Measurements from ENCODE around the gene IGHMBP2.
A peak's percentile ranks its signal among the peaks of the same experiment; 100 is the strongest.

The IGHMBP2 gene

DNA sequence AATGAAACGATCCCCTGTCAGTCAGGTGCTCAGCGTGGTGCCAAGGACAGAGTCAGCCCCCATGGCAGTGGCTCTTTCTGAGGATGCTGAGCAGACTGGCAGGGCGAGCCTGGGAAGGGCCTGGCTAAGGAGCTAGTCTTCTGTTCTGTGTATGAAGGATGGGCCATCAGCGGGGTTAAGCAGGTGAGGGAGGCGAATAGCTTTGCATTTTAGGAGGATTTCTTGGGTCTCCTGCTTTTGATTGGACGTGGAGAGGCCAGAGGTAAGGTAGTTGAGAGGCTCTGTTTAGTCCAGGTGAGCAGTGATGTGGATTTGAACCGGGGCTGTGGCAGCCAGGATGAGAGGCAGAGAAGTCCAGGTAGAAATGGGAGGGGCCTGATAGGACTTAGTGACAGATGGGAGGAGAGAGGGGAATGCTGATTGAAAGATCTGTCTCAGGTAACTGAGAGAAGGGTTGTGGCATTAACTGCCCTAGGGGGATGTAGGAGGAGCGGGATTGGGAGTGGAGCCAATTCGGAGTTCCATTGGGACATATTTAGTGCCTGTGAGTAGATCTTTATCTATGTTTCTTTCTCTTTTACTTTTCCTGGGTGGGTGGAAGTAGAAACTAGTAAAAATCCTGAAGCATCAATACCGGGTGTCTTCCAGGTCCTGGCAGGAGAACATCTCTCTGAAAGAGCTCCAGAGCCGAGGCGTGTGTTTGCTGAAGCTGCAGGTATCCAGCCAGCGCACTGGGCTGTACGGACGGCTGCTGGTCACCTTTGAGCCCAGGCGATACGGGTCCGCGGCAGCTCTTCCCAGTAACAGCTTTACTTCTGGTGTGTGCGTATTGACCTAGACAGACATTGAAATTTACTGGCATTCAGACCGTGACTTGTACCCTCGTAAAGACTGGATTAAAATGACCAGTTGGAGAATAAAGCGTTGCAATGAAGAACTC lies 2.0 kb downstream of the IGHMBP2 start:
- peaks cover 7 to 33% (median 31%) of the 10 kb centered on the region in 5 donors for H3K4me1 ChIP-seq (ENCODE audit: control insufficient read depth in 5 of 5, insufficient read depth in 5 of 5, low read length in 5 of 5)

DNA sequence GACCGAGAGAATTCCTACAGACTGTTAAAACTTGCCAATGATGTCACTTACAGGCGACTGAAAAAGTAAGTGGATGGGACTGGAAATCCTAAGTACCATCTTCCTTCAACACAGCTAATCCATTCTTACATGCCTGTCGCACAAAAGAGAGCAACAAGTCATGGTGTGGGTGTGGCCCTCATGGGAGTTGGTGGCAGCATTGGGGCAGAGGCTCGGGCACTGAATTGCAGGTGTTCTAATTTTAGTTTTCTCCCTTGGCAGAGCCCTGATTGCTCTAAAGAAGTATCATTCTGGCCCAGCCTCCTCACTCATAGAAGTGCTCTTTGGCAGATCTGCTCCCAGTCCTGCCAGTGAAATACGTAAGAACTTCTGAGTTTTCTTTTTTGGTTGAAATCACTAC lies 4.6 kb downstream of the IGHMBP2 start:
- Histone ChIP-seq H3K36me3 (ENCODE audit: control insufficient read depth in 5 of 5, insufficient read depth in 5 of 5, low read length in 5 of 5) (peaks cover 0 to 56% (median 43%) of the 10 kb centered on the region in 5 donors), H3K4me3 (ENCODE audit: low read depth in 1 of 5, low read length in 5 of 5) (no peak overlapping the region), H3K27me3 (ENCODE audit: control insufficient read depth in 5 of 5, insufficient read depth in 4 of 5, low read length in 5 of 5) (no peaks in the 10 kb centered on the region), H3K9me3 (ENCODE audit: control insufficient read depth in 5 of 5, low read length in 5 of 5) (no peaks in the 10 kb centered on the region), H3K9ac (ENCODE audit: low read length in 5 of 5) (no peak overlapping the region), H3K4me1 (ENCODE audit: control insufficient read depth in 5 of 5, insufficient read depth in 5 of 5, low read length in 5 of 5) (peaks cover 2 to 22% (median 21%) of the 10 kb centered on the region in 5 donors), H3K27ac (ENCODE audit: low read depth, low read length) (no peak overlapping the region)

More for the DNA sequence above, 2.0 kb downstream of the IGHMBP2 start:
- Histone ChIP-seq H3K9me3 (ENCODE audit: control insufficient read depth in 5 of 5, low read length in 5 of 5) (no peaks in the 10 kb centered on the region), H3K9ac (ENCODE audit: low read length in 5 of 5) (peak overlapping the region in 3 of 5 donors; percentile 29 to 50 (median 35)), H3K4me3 (ENCODE audit: low read depth in 1 of 5, low read length in 5 of 5) (peak overlapping the region in 4 of 5 donors; percentile 32 to 100 (median 74)), H3K27me3 (ENCODE audit: control insufficient read depth in 5 of 5, insufficient read depth in 4 of 5, low read length in 5 of 5) (no peaks in the 10 kb centered on the region), H3K27ac (ENCODE audit: low read depth, low read length) (no peak overlapping the region), H3K36me3 (ENCODE audit: control insufficient read depth in 5 of 5, insufficient read depth in 5 of 5, low read length in 5 of 5) (peaks cover 0 to 38% (median 26%) of the 10 kb centered on the region in 5 donors)

DNA sequence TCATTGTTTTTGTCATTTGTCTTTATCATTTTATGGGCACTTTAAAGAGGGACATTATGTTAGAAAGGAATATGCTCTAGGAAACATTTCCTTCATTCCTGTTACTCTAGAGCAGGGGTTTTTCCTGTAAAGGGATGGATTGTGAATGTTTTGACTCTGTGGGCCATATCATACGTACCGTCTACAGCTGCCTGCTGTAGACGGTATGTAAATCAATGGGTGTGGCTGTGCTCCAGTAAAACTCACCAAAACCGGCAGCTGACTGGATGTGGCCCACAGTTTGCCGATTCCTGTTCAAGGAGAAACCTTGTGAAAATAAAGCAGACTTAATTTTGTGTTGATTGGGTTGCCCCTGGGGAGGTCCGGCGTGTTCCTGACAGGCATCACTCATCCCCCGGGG lies 7.3 kb downstream of the IGHMBP2 start:
- Histone ChIP-seq H3K27me3 (ENCODE audit: control insufficient read depth in 5 of 5, insufficient read depth in 4 of 5, low read length in 5 of 5) (no peaks in the 10 kb centered on the region), H3K4me3 (ENCODE audit: low read depth in 1 of 5, low read length in 5 of 5) (no peak overlapping the region), H3K9ac (ENCODE audit: low read length in 5 of 5) (no peak overlapping the region), H3K27ac (ENCODE audit: low read depth, low read length) (no peak overlapping the region), H3K9me3 (ENCODE audit: control insufficient read depth in 5 of 5, low read length in 5 of 5) (no peaks in the 10 kb centered on the region), H3K36me3 (ENCODE audit: control insufficient read depth in 5 of 5, insufficient read depth in 5 of 5, low read length in 5 of 5) (peaks cover 0 to 83% (median 69%) of the 10 kb centered on the region in 5 donors), H3K4me1 (ENCODE audit: control insufficient read depth in 5 of 5, insufficient read depth in 5 of 5, low read length in 5 of 5) (peaks cover 0 to under 1% (median 0%) of the 10 kb centered on the region in 5 donors)

DNA sequence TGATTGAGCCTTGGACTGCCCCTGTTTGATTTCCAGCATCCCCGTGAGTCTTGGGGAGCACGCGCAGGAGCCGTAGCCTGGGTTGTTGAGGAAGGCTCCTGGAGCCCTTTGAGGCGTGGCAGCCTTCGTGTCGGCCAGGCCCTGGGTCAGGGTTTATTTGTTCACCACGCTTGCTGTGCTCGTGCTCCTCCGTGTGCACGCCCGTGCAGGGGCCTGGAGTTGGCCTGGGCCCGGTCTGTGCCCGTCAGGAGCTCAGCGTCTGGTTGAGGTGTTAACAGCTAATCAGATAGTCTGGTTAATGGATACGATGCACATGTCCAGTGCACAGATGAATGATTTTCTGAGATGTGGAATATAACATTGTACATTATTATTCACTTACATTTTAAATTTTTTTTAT lies 8.0 kb downstream of the IGHMBP2 start:
- H3K9ac ChIP-seq (ENCODE audit: low read length in 5 of 5): no peak overlapping the region
- no peaks in the 10 kb centered on the region for H3K27me3 ChIP-seq (ENCODE audit: control insufficient read depth in 5 of 5, insufficient read depth in 4 of 5, low read length in 5 of 5)
- H3K36me3 ChIP-seq (ENCODE audit: control insufficient read depth in 5 of 5, insufficient read depth in 5 of 5, low read length in 5 of 5): peaks cover 0 to 90% (median 73%) of the 10 kb centered on the region in 5 donors
- no peak overlapping the region for H3K4me3 ChIP-seq (ENCODE audit: low read depth in 1 of 5, low read length in 5 of 5)
- no peak overlapping the region for H3K27ac ChIP-seq (ENCODE audit: low read depth, low read length)
- no peaks in the 10 kb centered on the region for H3K4me1 ChIP-seq (ENCODE audit: control insufficient read depth in 5 of 5, insufficient read depth in 5 of 5, low read length in 5 of 5)
- H3K9me3 ChIP-seq (ENCODE audit: control insufficient read depth in 5 of 5, low read length in 5 of 5): no peaks in the 10 kb centered on the region

DNA sequence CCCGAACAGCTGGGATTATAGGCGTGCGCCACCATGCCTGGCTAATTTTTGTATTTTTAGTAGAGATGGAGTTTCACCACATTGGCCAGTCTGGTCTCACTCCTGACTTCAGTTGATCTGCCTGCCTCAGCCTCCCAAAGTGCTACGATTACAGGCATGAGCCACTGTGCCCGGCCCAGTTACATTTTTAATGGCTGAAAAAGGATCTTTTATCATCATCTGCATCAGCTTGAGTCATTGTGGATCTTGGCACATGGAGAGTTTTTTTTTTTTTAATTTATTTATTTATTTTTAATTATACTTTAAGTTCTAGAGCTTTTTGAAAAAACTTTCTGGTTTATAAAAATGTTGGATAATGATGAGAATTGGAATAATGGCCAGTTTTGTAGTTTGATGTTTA lies 8.6 kb downstream of the IGHMBP2 start:
- no peak overlapping the region for H3K27ac ChIP-seq (ENCODE audit: low read depth, low read length)
- H3K36me3 ChIP-seq (ENCODE audit: control insufficient read depth in 5 of 5, insufficient read depth in 5 of 5, low read length in 5 of 5): peaks cover 0 to 90% (median 72%) of the 10 kb centered on the region in 5 donors
- no peak overlapping the region for H3K4me3 ChIP-seq (ENCODE audit: low read depth in 1 of 5, low read length in 5 of 5)
- H3K9ac ChIP-seq (ENCODE audit: low read length in 5 of 5): no peak overlapping the region
- no peaks in the 10 kb centered on the region for H3K9me3 ChIP-seq (ENCODE audit: control insufficient read depth in 5 of 5, low read length in 5 of 5)
- no peaks in the 10 kb centered on the region for H3K27me3 ChIP-seq (ENCODE audit: control insufficient read depth in 5 of 5, insufficient read depth in 4 of 5, low read length in 5 of 5)
- no peaks in the 10 kb centered on the region for H3K4me1 ChIP-seq (ENCODE audit: control insufficient read depth in 5 of 5, insufficient read depth in 5 of 5, low read length in 5 of 5)

DNA sequence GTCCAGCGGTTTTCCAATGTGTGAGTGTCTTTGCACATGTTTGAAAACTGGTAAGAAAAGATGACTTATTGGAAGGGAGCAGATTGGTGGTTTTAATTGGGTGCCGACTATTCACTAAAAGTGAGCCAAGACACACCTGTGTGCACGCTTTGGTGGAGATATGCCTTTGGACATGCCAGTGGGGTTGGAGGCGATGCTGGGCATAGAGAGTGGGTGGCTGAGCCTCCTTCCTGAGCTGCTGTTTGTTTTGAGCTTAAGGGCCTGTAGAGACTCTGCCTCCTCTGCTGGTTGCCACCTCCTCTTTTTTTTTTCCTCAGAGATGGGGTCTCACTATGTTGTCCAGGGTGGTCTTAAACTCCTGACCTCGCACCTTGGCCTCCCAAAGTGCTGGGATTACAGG lies 9.5 kb downstream of the IGHMBP2 start:
- H3K9ac ChIP-seq (ENCODE audit: low read length in 5 of 5): no peak overlapping the region
- H3K27me3 ChIP-seq (ENCODE audit: control insufficient read depth in 5 of 5, insufficient read depth in 4 of 5, low read length in 5 of 5): no peaks in the 10 kb centered on the region
- H3K4me3 ChIP-seq (ENCODE audit: low read depth in 1 of 5, low read length in 5 of 5): no peak overlapping the region
- peaks cover 4 to 89% (median 73%) of the 10 kb centered on the region in 5 donors for H3K36me3 ChIP-seq (ENCODE audit: control insufficient read depth in 5 of 5, insufficient read depth in 5 of 5, low read length in 5 of 5)
- no peaks in the 10 kb centered on the region for H3K4me1 ChIP-seq (ENCODE audit: control insufficient read depth in 5 of 5, insufficient read depth in 5 of 5, low read length in 5 of 5)
- no peak overlapping the region for H3K27ac ChIP-seq (ENCODE audit: low read depth, low read length)
- no peaks in the 10 kb centered on the region for H3K9me3 ChIP-seq (ENCODE audit: control insufficient read depth in 5 of 5, low read length in 5 of 5)

DNA sequence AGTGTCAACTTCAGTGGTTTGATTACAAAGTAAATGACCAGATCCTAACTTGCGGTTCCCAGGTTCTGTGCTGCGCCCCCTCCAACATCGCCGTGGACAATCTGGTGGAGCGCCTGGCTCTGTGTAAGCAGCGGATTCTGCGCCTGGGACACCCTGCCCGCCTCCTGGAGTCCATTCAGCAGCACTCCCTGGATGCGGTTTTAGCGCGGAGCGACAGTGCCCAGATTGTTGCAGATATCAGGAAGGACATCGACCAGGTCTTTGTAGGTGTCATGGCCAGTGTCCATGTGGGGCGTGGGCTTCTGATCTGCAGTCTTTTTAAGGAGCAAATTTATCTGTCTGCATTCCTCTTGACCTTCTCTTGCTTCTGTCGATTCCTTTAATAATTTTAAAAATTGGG lies 11.1 kb downstream of the IGHMBP2 start:
- peaks cover 9 to 91% (median 78%) of the 10 kb centered on the region in 5 donors for H3K36me3 ChIP-seq (ENCODE audit: control insufficient read depth in 5 of 5, insufficient read depth in 5 of 5, low read length in 5 of 5)

DNA sequence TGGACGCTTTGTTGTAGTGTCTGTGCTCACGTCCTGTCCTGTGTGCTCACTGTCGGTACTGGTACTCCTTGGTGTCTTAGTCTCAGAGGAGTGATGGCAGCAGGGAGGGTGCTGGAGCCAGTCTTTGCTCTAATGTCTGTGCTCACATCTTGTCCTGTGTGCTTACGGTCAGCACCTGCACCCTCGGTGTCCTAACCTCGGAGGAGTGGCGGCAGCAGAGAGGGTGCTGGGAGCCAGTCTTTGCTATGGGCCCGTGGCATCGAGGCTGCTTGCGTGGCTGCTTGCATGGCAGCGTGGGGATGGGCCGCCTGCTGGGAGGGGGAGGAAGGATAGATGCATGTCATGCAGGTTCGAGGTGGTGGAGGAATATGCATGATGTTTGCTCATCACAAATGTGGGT lies 12.7 kb downstream of the IGHMBP2 start:
- Histone ChIP-seq H3K9me3 (ENCODE audit: control insufficient read depth in 5 of 5, low read length in 5 of 5) (no peaks in the 10 kb centered on the region), H3K27ac (ENCODE audit: low read depth, low read length) (no peak overlapping the region), H3K36me3 (ENCODE audit: control insufficient read depth in 5 of 5, insufficient read depth in 5 of 5, low read length in 5 of 5) (peaks cover 14 to 87% (median 77%) of the 10 kb centered on the region in 5 donors), H3K9ac (ENCODE audit: low read length in 5 of 5) (no peak overlapping the region), H3K4me3 (ENCODE audit: low read depth in 1 of 5, low read length in 5 of 5) (no peak overlapping the region), H3K4me1 (ENCODE audit: control insufficient read depth in 5 of 5, insufficient read depth in 5 of 5, low read length in 5 of 5) (no peaks in the 10 kb centered on the region), H3K27me3 (ENCODE audit: control insufficient read depth in 5 of 5, insufficient read depth in 4 of 5, low read length in 5 of 5) (no peaks in the 10 kb centered on the region)

More for the DNA sequence above, 11.1 kb downstream of the IGHMBP2 start:
- Histone ChIP-seq H3K4me1 (ENCODE audit: control insufficient read depth in 5 of 5, insufficient read depth in 5 of 5, low read length in 5 of 5) (no peaks in the 10 kb centered on the region), H3K9me3 (ENCODE audit: control insufficient read depth in 5 of 5, low read length in 5 of 5) (no peaks in the 10 kb centered on the region), H3K4me3 (ENCODE audit: low read depth in 1 of 5, low read length in 5 of 5) (no peak overlapping the region), H3K9ac (ENCODE audit: low read length in 5 of 5) (no peak overlapping the region), H3K27ac (ENCODE audit: low read depth, low read length) (no peak overlapping the region), H3K27me3 (ENCODE audit: control insufficient read depth in 5 of 5, insufficient read depth in 4 of 5, low read length in 5 of 5) (no peaks in the 10 kb centered on the region)

DNA sequence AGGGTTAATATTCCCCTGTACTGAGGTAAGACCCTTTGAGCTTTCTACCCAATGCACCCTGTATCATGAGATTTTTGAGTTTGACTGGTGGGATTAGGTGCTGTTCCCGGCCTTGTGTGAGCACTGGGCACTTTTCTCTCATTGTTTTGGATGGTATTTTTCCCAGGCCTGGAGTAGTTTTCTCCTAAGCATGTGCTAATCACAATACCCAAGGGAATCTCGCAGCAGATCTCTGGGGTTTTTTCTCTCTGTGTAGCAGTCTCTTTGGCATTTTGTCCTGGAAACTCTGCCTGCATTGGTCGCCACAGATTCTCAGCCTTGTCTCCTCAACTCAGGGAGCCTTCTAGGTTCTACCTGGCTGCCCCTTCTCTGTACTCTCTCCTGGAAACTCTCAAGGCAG lies 19.9 kb downstream of the IGHMBP2 start:
- Histone ChIP-seq H3K27me3 (ENCODE audit: control insufficient read depth in 5 of 5, insufficient read depth in 4 of 5, low read length in 5 of 5) (no peaks in the 10 kb centered on the region), H3K9ac (ENCODE audit: low read length in 5 of 5) (peak overlapping the region in 1 of 5 donors; percentile 26), H3K4me3 (ENCODE audit: low read depth in 1 of 5, low read length in 5 of 5) (no peak overlapping the region), H3K4me1 (ENCODE audit: control insufficient read depth in 5 of 5, insufficient read depth in 5 of 5, low read length in 5 of 5) (peaks cover 8 to 30% (median 24%) of the 10 kb centered on the region in 5 donors), H3K36me3 (ENCODE audit: control insufficient read depth in 5 of 5, insufficient read depth in 5 of 5, low read length in 5 of 5) (peaks cover 19 to 54% (median 38%) of the 10 kb centered on the region in 5 donors), H3K27ac (ENCODE audit: low read depth, low read length) (no peak overlapping the region), H3K9me3 (ENCODE audit: control insufficient read depth in 5 of 5, low read length in 5 of 5) (peaks cover 0 to 17% (median 14%) of the 10 kb centered on the region in 5 donors)
